HCT116 (cell line): Measurements from ENCODE around the gene MEP1A. TPM values are rescaled to one million over a fixed set of nuclear protein-coding genes. Genes with fewer than 3 reads are reported as not detected.

Experiments used
- ATAC-seq: fragments of 200-7000 bp; cut with Tn5 transposase; 2 replicates; pipeline ENCODE4 v1.9.1; 2020; ENCODE audit warnings: mild to moderate bottlenecking, moderate library complexity
- BruUV-seq: library from RNA; stranded (reverse); fragments of 400-500 nt; replicated peaks from 2 replicates; lab custom pipeline; 2021; lab: Mats Ljungman, UMichigan
- CTCF ChIA-PET: fragments of 300-600 bp; sonication (Branson Sonifier 250); formaldehyde crosslinking; loops from one replicate; lab custom pipeline; 2021; ENCODE audit warnings: antibody characterized with exemption; lab: Charles Lee
- POLR2A ChIA-PET: fragments of 300-600, 350-600 bp; sonication (Branson Sonifier 250); formaldehyde crosslinking; loops from one replicate; lab custom pipeline; 2021; ENCODE audit warnings: antibody characterized with exemption; lab: Charles Lee
- RAD21 ChIA-PET, 2 experiments: fragments of 300-600 bp; sonication (Branson Sonifier 250); formaldehyde crosslinking; loops; one replicate each; lab custom pipeline; 2023; ENCODE audit warnings: low total read pairs in 2 of 2; ENCODE audit not compliant: uncharacterized antibody in 2 of 2, unreplicated experiment in 2 of 2, low non-redundant PET in 1 of 2; lab: Charles Lee
- DNase-seq: peaks from one replicate; pipeline ENCODE4 v3.0.0-alpha.2; 2010; ENCODE audit warnings: low read depth, low spot score
- H2AFZ ChIP-seq: fragments of 200-600 bp; shearing (Covaris generic), sonication (generic); 2 replicates; pipeline ENCODE4 v1.6.1; 2017; ENCODE audit warnings: low read depth, mixed run types, mixed read lengths, antibody characterized with exemption, low read length; ENCODE audit not compliant: poor library complexity, severe bottlenecking
- H3K27ac ChIP-seq: 2 replicates; pipeline ENCODE4 v1.5.1; 2012; ENCODE audit warnings: low read depth, low read length
- H3K27me3 ChIP-seq: fragments of 200-600 bp; sonication (generic); 2 replicates; pipeline ENCODE4 v1.6.1; 2016; ENCODE audit warnings: mixed run types, low read length, mixed read lengths; ENCODE audit not compliant: insufficient read depth
- H3K36me3 ChIP-seq, 2 experiments: fragments of 200-500 bp in 1 of 2; fragments of 200-600 bp in 1 of 2; sonication (Bioruptor generic) in 1 of 2; sonication (generic) in 1 of 2; 2 replicates each; pipeline versions ENCODE4 v1.5.1 to v1.6.1; 2014 to 2016; ENCODE audit warnings: low read length in 2 of 2, inconsistent platforms in 1 of 2, mixed read lengths in 1 of 2, mixed run types in 1 of 2; ENCODE audit not compliant: insufficient read depth in 2 of 2, control insufficient read depth in 1 of 2
- H3K4me1 ChIP-seq, 2 experiments: fragments of 200-600 bp in 1 of 2; sonication (generic) in 1 of 2; 2 replicates each; pipeline versions ENCODE4 v1.5.1 to v1.6.1; 2012 to 2017; ENCODE audit warnings: low read length in 2 of 2, inconsistent platforms in 1 of 2, mild to moderate bottlenecking in 1 of 2, mixed read lengths in 1 of 2, mixed run types in 1 of 2, moderate library complexity in 1 of 2; ENCODE audit not compliant: insufficient read depth in 2 of 2, control insufficient read depth in 1 of 2
- H3K4me2 ChIP-seq: fragments of 200-600 bp; sonication (generic); 2 replicates; pipeline ENCODE4 v1.6.1; 2017; ENCODE audit warnings: mixed run types, low read length, mixed read lengths
- H3K4me3 ChIP-seq, 2 experiments: fragments of 200-600 bp in 1 of 2; sonication (generic) in 1 of 2; replicated peaks in 1 of 2; 2 replicates each; pipeline ENCODE4 v1.5.1; 2011 to 2016; ENCODE audit warnings: low read length in 2 of 2, control low read depth in 1 of 2, low read depth in 1 of 2, mild to moderate bottlenecking in 1 of 2, mixed read lengths in 1 of 2, mixed run types in 1 of 2
- H3K79me2 ChIP-seq: fragments of 200-600 bp; sonication (generic); 2 replicates; pipeline ENCODE4 v1.6.1; 2017; ENCODE audit warnings: mild to moderate bottlenecking, mixed run types, low read length, moderate library complexity, mixed read lengths; ENCODE audit not compliant: insufficient read depth
- H3K9ac ChIP-seq: fragments of 200-600 bp; sonication (generic); 2 replicates; pipeline ENCODE4 v1.6.1; 2016; ENCODE audit warnings: low read length, mixed read lengths
- H3K9me2 ChIP-seq: fragments of 200-600 bp; sonication (generic), shearing (Covaris generic); 2 replicates; pipeline ENCODE4 v1.6.1; 2017; ENCODE audit warnings: mixed run types, mild to moderate bottlenecking, moderate library complexity; ENCODE audit not compliant: insufficient read depth
- H3K9me3 ChIP-seq, 2 experiments: fragments of 200-500 bp in 1 of 2; fragments of 200-600 bp in 1 of 2; sonication (Bioruptor generic) in 1 of 2; sonication (generic) in 1 of 2; 2 replicates each; pipeline ENCODE4 v1.6.1; 2014 to 2017; ENCODE audit warnings: low read length in 2 of 2, mixed read lengths in 2 of 2, inconsistent platforms in 1 of 2, low read depth in 1 of 2, mild to moderate bottlenecking in 1 of 2, mixed run types in 1 of 2, moderate library complexity in 1 of 2; ENCODE audit not compliant: control insufficient read depth in 1 of 2, insufficient read depth in 1 of 2
- H4K20me1 ChIP-seq: fragments of 200-600 bp; sonication (generic), shearing (Covaris generic); 2 replicates; pipeline ENCODE4 v1.6.1; 2017; ENCODE audit warnings: mixed run types, mild to moderate bottlenecking, moderate library complexity; ENCODE audit not compliant: insufficient read depth
- CTCF ChIP-seq, 3 experiments: fragments of 200-600 bp in 1 of 3; sonication (generic) in 1 of 3; IDR thresholded peaks in 2 of 3; conservative IDR thresholded peaks in 1 of 3; 2 replicates each; pipeline ENCODE4 v1.5.1; 2012 to 2017; ENCODE audit warnings: low read depth in 2 of 3, low read length in 2 of 3, antibody characterized with exemption in 1 of 3, borderline replicate concordance in 1 of 3, control low read depth in 1 of 3, mild to moderate bottlenecking in 1 of 3, mixed read lengths in 1 of 3, mixed run types in 1 of 3, moderate library complexity in 1 of 3; ENCODE audit not compliant: insufficient read depth in 1 of 3
- EGR1 ChIP-seq: IDR thresholded peaks from 2 replicates; pipeline ENCODE4 v1.6.1; 2012; ENCODE audit warnings: low read depth
- ELF1 ChIP-seq: IDR thresholded peaks from 2 replicates; pipeline ENCODE4 v1.6.1; 2012; ENCODE audit warnings: low read depth, borderline replicate concordance
- EZH2 ChIP-seq: fragments of 200-600 bp; sonication (generic); IDR thresholded peaks from 2 replicates; pipeline ENCODE4 v1.6.1; 2017; ENCODE audit warnings: antibody characterized with exemption, mixed run types
- EZH2phosphoT487 ChIP-seq: fragments of 200-600 bp; IDR thresholded peaks from 2 replicates; pipeline ENCODE4 v1.6.1; 2018; ENCODE audit warnings: antibody characterized with exemption, borderline replicate concordance
- FOSL1 ChIP-seq: IDR thresholded peaks from 2 replicates; pipeline ENCODE4 v1.6.1; 2012; ENCODE audit warnings: low read depth
- JUND ChIP-seq: IDR thresholded peaks from 2 replicates; pipeline ENCODE4 v1.6.1; 2012
- MAX ChIP-seq: IDR thresholded peaks from 2 replicates; pipeline ENCODE4 v1.6.1; 2012
- POLR2A ChIP-seq: IDR thresholded peaks from 2 replicates; pipeline ENCODE4 v1.7.0; 2011; ENCODE audit warnings: borderline replicate concordance; ENCODE audit not compliant: insufficient read depth, insufficient read length; ENCODE audit errors: extremely low read depth
- RAD21 ChIP-seq: IDR thresholded peaks from 2 replicates; pipeline ENCODE4 v1.6.1; 2012; ENCODE audit warnings: low read depth, mild to moderate bottlenecking
- REST ChIP-seq: IDR thresholded peaks from 2 replicates; pipeline ENCODE4 v1.6.1; 2012; ENCODE audit warnings: low read depth
- SIN3A ChIP-seq: IDR thresholded peaks from 2 replicates; pipeline ENCODE4 v1.6.1; 2012; ENCODE audit warnings: low read depth
- SP1 ChIP-seq: IDR thresholded peaks from 2 replicates; pipeline ENCODE4 v1.6.1; 2012; ENCODE audit warnings: low read depth
- YY1 ChIP-seq: IDR thresholded peaks from 2 replicates; pipeline ENCODE4 v1.6.1; 2011; ENCODE audit warnings: low read length, low read depth, moderate library complexity, mild to moderate bottlenecking; ENCODE audit not compliant: insufficient replicate concordance; ENCODE audit errors: extremely low read depth
- ZBTB33 ChIP-seq: IDR thresholded peaks from 2 replicates; pipeline ENCODE4 v1.6.1; 2011; ENCODE audit warnings: mild to moderate bottlenecking, low read length, moderate library complexity; ENCODE audit not compliant: insufficient replicate concordance; ENCODE audit errors: extremely low read depth
- ZFX ChIP-seq: fragments of 450-650 bp; IDR thresholded peaks from 2 replicates; pipeline ENCODE4 v1.6.1; 2017
- ZNF274 ChIP-seq: fragments of 200-500 bp; sonication (Bioruptor generic); IDR thresholded peaks from 2 replicates; pipeline ENCODE4 v1.6.1; 2014; ENCODE audit warnings: mild to moderate bottlenecking, low read depth, low read length, inconsistent platforms
- intact Hi-C: fragments of 100-400 bp; cut with micrococcal nuclease; formaldehyde crosslinking; loops from 2 replicates; pipeline ENCODE4 v1.10.0; 2022
- total RNA-seq: library from RNA; stranded (reverse); gene quantifications from one replicate; pipeline ENCODE4 v1.2.1, GENCODE V29; 2021; ENCODE audit not compliant: unreplicated experiment

The MEP1A gene
- total RNA-seq, 1 experiment from 2014 or later, result not detected

- TF ChIP-seq CTCF (IDR thresholded peaks at IDR 0.05 in 2 of 3, conservative IDR thresholded peaks at IDR 0.05 in 1 of 3; ENCODE audit: borderline replicate concordance in 1 of 3, insufficient read depth in 1 of 3, low read depth in 2 of 3, low read length in 2 of 3) (no peak), EZH2phosphoT487 (no peak), EGR1 (no peak), MAX (no peak)
These were observed 44.2 kb upstream of the MEP1A start (continued) for GRCh38 chr6:46748940-46749503.

- H3K9me3 ChIP-seq, result no peaks in the 10 kb centered on the region
- no peak overlapping the region for H2AFZ ChIP-seq
- no peak overlapping the region for H3K4me3 ChIP-seq
- H3K79me2 ChIP-seq, result no peaks in the 10 kb centered on the region
- BruUV-seq, result no TSS peak
- no peaks in the 10 kb centered on the region for H3K4me1 ChIP-seq
- H3K9me2 ChIP-seq, result no peaks in the 10 kb centered on the region
- H3K27me3 ChIP-seq, result no peaks in the 10 kb centered on the region
- intact Hi-C loops, result no loop called here
- H3K9ac ChIP-seq, result no peak overlapping the region
- no peaks in the 10 kb centered on the region for H3K36me3 ChIP-seq
- POLR2A ChIA-PET, result no interaction called here
- ATAC-seq (no peak), DNase-seq (no peak)
- RAD21 ChIA-PET, result no interaction called here
- no peak overlapping the region for H3K27ac ChIP-seq
- CTCF ChIA-PET, result no interaction called here
- H3K4me2 ChIP-seq, result no peak overlapping the region
- no peaks in the 10 kb centered on the region for H4K20me1 ChIP-seq
- no peak for TF ChIP-seq EZH2phosphoT487
- TF ChIP-seq JUND, result no peak
- no peak for TF ChIP-seq ZNF274
- no peak for TF ChIP-seq FOSL1
- TF ChIP-seq MAX, result no peak
- TF ChIP-seq SP1, result no peak
- TF ChIP-seq REST, result no peak
- TF ChIP-seq YY1, result no peak
- TF ChIP-seq RAD21, result no peak
- no peak for TF ChIP-seq SIN3A
- TF ChIP-seq ZFX, result no peak
- no peak for TF ChIP-seq ZBTB33
- TF ChIP-seq EZH2, result no peak
- TF ChIP-seq POLR2A, result no peak
- TF ChIP-seq ELF1, result no peak
These were observed 43.5 kb upstream of the MEP1A start for GRCh38 chr6:46749731-46750130.
